Measurements from ENCODE around the gene SPINK4. TPM values are rescaled to one million over a fixed set of nuclear protein-coding genes. Genes with fewer than 3 reads are reported as not detected.

Gene SPINK4
- total RNA-seq, 1 experiment from 2014 or later, result not detected

DNA sequence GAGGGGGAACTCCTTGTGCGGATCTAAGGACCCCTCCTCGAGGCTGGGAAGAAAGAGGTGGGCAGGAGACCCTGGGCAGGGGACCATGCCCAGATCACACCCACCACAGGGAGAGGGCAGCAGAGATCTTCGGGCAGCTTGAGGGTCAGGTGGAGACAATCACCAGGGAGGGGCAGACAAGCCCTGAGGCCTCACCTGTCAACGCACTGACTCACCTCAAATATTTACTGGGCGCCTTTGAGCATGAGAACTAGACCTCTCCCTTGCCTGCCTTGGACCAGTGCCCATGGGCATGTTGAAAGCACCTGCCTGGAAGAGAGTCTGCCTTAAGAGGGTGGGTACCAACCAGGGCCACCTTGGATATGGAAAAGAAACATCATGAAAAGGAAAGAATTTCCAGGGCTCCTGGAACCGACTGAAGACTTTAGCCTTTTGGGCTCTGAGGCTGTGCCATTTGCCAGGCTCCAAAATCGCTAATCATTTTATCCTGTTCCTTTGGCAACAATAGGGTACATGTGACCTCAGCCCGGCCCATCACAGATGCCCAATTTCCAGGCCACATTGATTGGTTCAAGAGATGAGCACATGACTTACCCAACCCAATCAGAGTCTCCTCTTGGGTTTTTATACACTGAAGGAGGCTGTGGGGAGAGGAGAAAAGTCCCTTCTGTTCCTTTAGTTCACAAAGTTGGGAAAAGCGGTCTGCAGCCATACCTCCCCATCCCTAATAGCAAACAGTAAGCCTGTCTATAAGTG is 10.4 kb upstream of the SPINK4 start:
- peak; percentile 46 for DNase-seq
- no CpG with 5 or more reads among the region's 9 CpGs for WGBS (ENCODE audit: extremely low coverage, insufficient read length, low lambda C conversion rate)
- Histone ChIP-seq H2BK5ac (ENCODE audit: insufficient read length, low read length) (no peak overlapping the region), H2BK20ac (ENCODE audit: low read depth, low read length, poor library complexity, severe bottlenecking) (no peak overlapping the region), H3K23me2 (ENCODE audit: insufficient read length, low read depth, low read length, poor library complexity, severe bottlenecking) (no peaks in the 10 kb centered on the region), H3K14ac (ENCODE audit: insufficient read depth, low read length) (no peak overlapping the region), H4K8ac (replicated peaks; ENCODE audit: insufficient read length, low read depth, low read length) (no peak overlapping the region), H3K56ac (ENCODE audit: insufficient read length, low read depth, low read length) (no peak overlapping the region), H3K23ac (ENCODE audit: insufficient read length, low read depth, low read length) (no peak overlapping the region), H3K4me1 (ENCODE audit: insufficient read depth, low read length) (no peaks in the 10 kb centered on the region), H3K27me3 (ENCODE audit: insufficient read depth, low read length) (no peaks in the 10 kb centered on the region), H2BK12ac (ENCODE audit: insufficient read length, low read depth, low read length) (no peak overlapping the region), H4K20me1 (ENCODE audit: control insufficient read depth, insufficient read depth, insufficient read length) (no peaks in the 10 kb centered on the region), H3K18ac (ENCODE audit: insufficient read length, low read depth, low read length) (no peak overlapping the region), H3K9ac (ENCODE audit: extremely low read depth, insufficient read length, low read length) (no peak overlapping the region), H3K4ac (ENCODE audit: low read depth, low read length) (no peak overlapping the region), H2AK5ac (ENCODE audit: insufficient read length, low read length) (no peak overlapping the region), H3T11ph (ENCODE audit: low read length) (no peak overlapping the region), H3K4me2 (ENCODE audit: insufficient read depth, insufficient read length, low read length) (no peak overlapping the region), H3K9me3 (ENCODE audit: control insufficient read depth, low read depth, low read length) (no peaks in the 10 kb centered on the region), H4K91ac (ENCODE audit: insufficient read length, low read depth, low read length) (no peak overlapping the region), H3K79me1 (ENCODE audit: insufficient read depth, low read depth, low read length, poor library complexity, severe bottlenecking) (no peaks in the 10 kb centered on the region), H4K5ac (ENCODE audit: insufficient read length, low read depth, low read length) (no peak overlapping the region), H2AFZ (ENCODE audit: low read length) (no peak overlapping the region), H3K27ac (ENCODE audit: insufficient read length, low read depth, low read length) (no peak overlapping the region), H2BK120ac (ENCODE audit: low read depth, low read length, poor library complexity, severe bottlenecking) (no peak overlapping the region), H3K79me2 (ENCODE audit: insufficient read depth, low read length) (no peaks in the 10 kb centered on the region), H2BK15ac (ENCODE audit: low read depth, low read length) (no peak overlapping the region)
- peaks cover 0 to 12% of the 10 kb centered on the region in 2 experiments; a peak in 3 of 4 replicates for H3K4me1 Mint-ChIP-seq
- H3K4me3 Mint-ChIP-seq, result no peak overlapping the region
- peaks cover 12% of the 10 kb centered on the region for H3K27me3 Mint-ChIP-seq (ENCODE audit: low read depth)
- H3K9me3 Mint-ChIP-seq, result peaks cover 0 to 2% of the 10 kb centered on the region in 2 experiments; a peak in 1 of 5 replicates
- H3K27ac Mint-ChIP-seq, result no peak overlapping the region
- no peaks in the 10 kb centered on the region for H3K36me3 Mint-ChIP-seq (ENCODE audit: insufficient read depth in 1 of 3, low read depth in 3 of 3)
- TF ChIP-seq, protein P1, sequence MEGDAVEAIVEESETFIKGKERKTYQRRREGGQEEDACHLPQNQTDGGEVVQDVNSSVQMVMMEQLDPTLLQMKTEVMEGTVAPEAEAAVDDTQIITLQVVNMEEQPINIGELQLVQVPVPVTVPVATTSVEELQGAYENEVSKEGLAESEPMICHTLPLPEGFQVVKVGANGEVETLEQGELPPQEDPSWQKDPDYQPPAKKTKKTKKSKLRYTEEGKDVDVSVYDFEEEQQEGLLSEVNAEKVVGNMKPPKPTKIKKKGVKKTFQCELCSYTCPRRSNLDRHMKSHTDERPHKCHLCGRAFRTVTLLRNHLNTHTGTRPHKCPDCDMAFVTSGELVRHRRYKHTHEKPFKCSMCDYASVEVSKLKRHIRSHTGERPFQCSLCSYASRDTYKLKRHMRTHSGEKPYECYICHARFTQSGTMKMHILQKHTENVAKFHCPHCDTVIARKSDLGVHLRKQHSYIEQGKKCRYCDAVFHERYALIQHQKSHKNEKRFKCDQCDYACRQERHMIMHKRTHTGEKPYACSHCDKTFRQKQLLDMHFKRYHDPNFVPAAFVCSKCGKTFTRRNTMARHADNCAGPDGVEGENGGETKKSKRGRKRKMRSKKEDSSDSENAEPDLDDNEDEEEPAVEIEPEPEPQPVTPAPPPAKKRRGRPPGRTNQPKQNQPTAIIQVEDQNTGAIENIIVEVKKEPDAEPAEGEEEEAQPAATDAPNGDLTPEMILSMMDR (conservative IDR thresholded peaks at IDR 0.05), result peak; percentile 37; the same call in 2 of the 3 replicates
